CD4-positive, alpha-beta T cell (primary cell): ENCODE results near the gene DAO. TPM values are rescaled to one million over a fixed set of nuclear protein-coding genes. Genes with fewer than 3 reads are reported as not detected.

Experiments used
- ATAC-seq: fragments of 200-7000 bp; cut with Tn5 transposase; one replicate; pipeline ENCODE4 v1.10.0; 2022; ENCODE audit warnings: mild to moderate bottlenecking; ENCODE audit not compliant: poor library complexity
- CTCF ChIA-PET: fragments of 350-600 bp; sonication (Branson Sonifier 250); formaldehyde crosslinking; loops from one replicate; lab custom pipeline; 2021; ENCODE audit warnings: antibody characterized with exemption, inconsistent platforms; lab: Charles Lee
- POLR2A ChIA-PET: fragments of 350-600 bp; sonication (Branson Sonifier 250); formaldehyde crosslinking; loops from one replicate; lab custom pipeline; 2021; ENCODE audit warnings: antibody characterized with exemption, inconsistent platforms; lab: Charles Lee
- DNase-seq, 14 experiments: peaks; one replicate each; pipeline ENCODE4 v3.0.0-alpha.2; 2013 to 2020; ENCODE audit warnings: mixed read lengths in 2 of 14
- H3K27ac ChIP-seq, 2 donors: one replicate each; pipeline versions ENCODE4 v1.5.1 to v1.7.0; 2013; ENCODE audit warnings: low read length in 2 of 2, low read depth in 1 of 2, mild to moderate bottlenecking in 1 of 2
- H3K27me3 ChIP-seq, 2 experiments: 1 replicate in 1 of 2; 2 replicates in 1 of 2; pipeline versions ENCODE4 v1.6.1 to v1.7.0; 2013; ENCODE audit warnings: low read length in 2 of 2, control low read depth in 1 of 2, mild to moderate bottlenecking in 1 of 2, moderate library complexity in 1 of 2; ENCODE audit not compliant: insufficient read depth in 2 of 2, control insufficient read depth in 1 of 2
- H3K36me3 ChIP-seq: one replicate; pipeline ENCODE4 v1.6.1; 2013; ENCODE audit warnings: low read length, control low read depth; ENCODE audit not compliant: insufficient read depth
- H3K4me1 ChIP-seq: one replicate; pipeline ENCODE4 v1.6.1; 2013; ENCODE audit warnings: low read length, control low read depth; ENCODE audit not compliant: insufficient read depth
- H3K4me3 ChIP-seq: one replicate; pipeline ENCODE4 v1.5.1; 2013; ENCODE audit warnings: mild to moderate bottlenecking, low read length, moderate library complexity
- H3K9me3 ChIP-seq, 2 experiments: 1 replicate in 1 of 2; 2 replicates in 1 of 2; pipeline versions ENCODE4 v1.6.1 to v1.7.0; 2013; ENCODE audit warnings: low read length in 2 of 2, mild to moderate bottlenecking in 2 of 2, control low read depth in 1 of 2, moderate library complexity in 1 of 2; ENCODE audit not compliant: control insufficient read depth in 1 of 2, insufficient read depth in 1 of 2
- H3K27ac Mint-ChIP-seq: one replicate; pipeline ENCODE4 v1.8.0; 2020; ENCODE audit warnings: mixed read lengths
- H3K27me3 Mint-ChIP-seq: one replicate; pipeline ENCODE4 v1.8.0; 2021; ENCODE audit warnings: mixed read lengths
- H3K36me3 Mint-ChIP-seq: one replicate; pipeline ENCODE4 v1.8.0; 2021; ENCODE audit warnings: low read depth, mixed read lengths
- H3K4me1 Mint-ChIP-seq: one replicate; pipeline ENCODE4 v1.8.0; 2021; ENCODE audit warnings: low read depth, mixed read lengths
- H3K4me3 Mint-ChIP-seq: one replicate; pipeline ENCODE4 v1.8.0; 2020; ENCODE audit warnings: mild to moderate bottlenecking, mixed read lengths
- H3K9me3 Mint-ChIP-seq: one replicate; pipeline ENCODE4 v1.8.0; 2020; ENCODE audit warnings: mixed read lengths
- CTCF ChIP-seq: fragments of 200-600 bp; IDR thresholded peaks from one replicate; pipeline ENCODE4 v1.8.0; 2022; ENCODE audit warnings: antibody characterized with exemption, mild to moderate bottlenecking
- intact Hi-C, 2 experiments: fragments of 100-400 bp; cut with DNase I in 1 of 2; cut with micrococcal nuclease in 1 of 2; formaldehyde crosslinking; loops; one replicate each; pipeline versions ENCODE4 v1.15.1 to v1.9.0; 2023 to 2025; cut with DNase I, micrococcal nuclease
- total RNA-seq, 174 experiments: library from RNA in 2 of 174; stranded (reverse) in 2 of 174; gene quantifications; one replicate each; pipeline ENCODE4 v1.2.3 and lab custom pipeline; 2021 to 2026

Gene DAO
- total RNA-seq, 2 experiments from 2014 or later: not detected

- H3K27ac Mint-ChIP-seq: no peak overlapping the region
These were observed 34.2 kb upstream of the DAO start for GRCh38 chr12:108845696-108846095.

GRCh38 chr12:108846290-108846701 lies 33.6 kb upstream of the DAO start:
- Histone ChIP-seq H3K27ac (no peak overlapping the region), H3K27me3 (no peaks in the 10 kb centered on the region), H3K9me3 (no peaks in the 10 kb centered on the region), H3K4me3 (no peak overlapping the region), H3K36me3 (peaks cover 29% of the 10 kb centered on the region), H3K4me1 (peaks cover 2% of the 10 kb centered on the region)
- Mint-ChIP-seq H3K27me3 (no peaks in the 10 kb centered on the region), H3K4me1 (peaks cover 4% of the 10 kb centered on the region), H3K27ac (no peak overlapping the region), H3K36me3 (peaks cover 45% of the 10 kb centered on the region), H3K4me3 (no peak overlapping the region), H3K9me3 (no peaks in the 10 kb centered on the region)
- TF ChIP-seq CTCF: no peak
- ChIA-PET CTCF (no interaction called here), POLR2A (no interaction called here)
- DNase-seq (no peak), ATAC-seq (no peak)
- intact Hi-C loops: no loop called here

More at GRCh38 chr12:108845696-108846095, 34.2 kb upstream of the DAO start:
- H3K4me3 ChIP-seq: no peak overlapping the region
- no peaks in the 10 kb centered on the region for H3K27me3 ChIP-seq
- intact Hi-C loops: no loop called here
- Mint-ChIP-seq H3K4me3 (no peak overlapping the region), H3K9me3 (no peaks in the 10 kb centered on the region), H3K4me1 (peaks cover 9% of the 10 kb centered on the region), H3K27me3 (no peaks in the 10 kb centered on the region), H3K36me3 (peaks cover 41% of the 10 kb centered on the region)
- ATAC-seq: no peak
- no peaks in the 10 kb centered on the region for H3K9me3 ChIP-seq
- DNase-seq: no peak
- H3K4me1 ChIP-seq: peaks cover 2% of the 10 kb centered on the region
- no peak for TF ChIP-seq CTCF
- peaks cover 29% of the 10 kb centered on the region for H3K36me3 ChIP-seq
- POLR2A ChIA-PET: no interaction called here
- CTCF ChIA-PET: no interaction called here
- H3K27ac ChIP-seq: no peak overlapping the region

- no peak overlapping the region for H3K27ac Mint-ChIP-seq
- H3K9me3 ChIP-seq: no peaks in the 10 kb centered on the region
- intact Hi-C loops: no loop called here
- no peaks in the 10 kb centered on the region for H3K9me3 Mint-ChIP-seq
- no peak overlapping the region for H3K4me3 ChIP-seq
- H3K4me1 ChIP-seq: peaks cover 2% of the 10 kb centered on the region
- H3K27me3 ChIP-seq: no peaks in the 10 kb centered on the region
- CTCF ChIA-PET: no interaction called here
- peaks cover 48% of the 10 kb centered on the region for H3K36me3 Mint-ChIP-seq
- no peak for TF ChIP-seq CTCF
- DNase-seq (no peak), ATAC-seq (no peak)
- H3K36me3 ChIP-seq: peaks cover 29% of the 10 kb centered on the region
- peaks cover 9% of the 10 kb centered on the region for H3K4me1 Mint-ChIP-seq
- no peaks in the 10 kb centered on the region for H3K27me3 Mint-ChIP-seq
- no peak overlapping the region for H3K27ac ChIP-seq
- POLR2A ChIA-PET: interaction anchor here (0.9 kb wide), 1 partner anchor 9 kb away, joined by 3 read pairs; the partner anchor contains the start of gene SSH1
- no peak overlapping the region for H3K4me3 Mint-ChIP-seq
These were observed 32.2 kb upstream of the DAO start for GRCh38 chr12:108847705-108848104.
